NCI-H1092 (cell line): ENCODE results near the gene SNX18.
A peak's percentile ranks its signal among the peaks of the same experiment; 100 is the strongest.
"Not testable (repeated sequence)": the region's sequence is repeated elsewhere in the genome, so short reads cannot be mapped to it uniquely, and the experiment has no call there.

Experiments
- DNase-seq: peaks from one replicate; lab custom pipeline; 2025; lab: John Stamatoyannopoulos, UW

The SNX18 gene, protein sequence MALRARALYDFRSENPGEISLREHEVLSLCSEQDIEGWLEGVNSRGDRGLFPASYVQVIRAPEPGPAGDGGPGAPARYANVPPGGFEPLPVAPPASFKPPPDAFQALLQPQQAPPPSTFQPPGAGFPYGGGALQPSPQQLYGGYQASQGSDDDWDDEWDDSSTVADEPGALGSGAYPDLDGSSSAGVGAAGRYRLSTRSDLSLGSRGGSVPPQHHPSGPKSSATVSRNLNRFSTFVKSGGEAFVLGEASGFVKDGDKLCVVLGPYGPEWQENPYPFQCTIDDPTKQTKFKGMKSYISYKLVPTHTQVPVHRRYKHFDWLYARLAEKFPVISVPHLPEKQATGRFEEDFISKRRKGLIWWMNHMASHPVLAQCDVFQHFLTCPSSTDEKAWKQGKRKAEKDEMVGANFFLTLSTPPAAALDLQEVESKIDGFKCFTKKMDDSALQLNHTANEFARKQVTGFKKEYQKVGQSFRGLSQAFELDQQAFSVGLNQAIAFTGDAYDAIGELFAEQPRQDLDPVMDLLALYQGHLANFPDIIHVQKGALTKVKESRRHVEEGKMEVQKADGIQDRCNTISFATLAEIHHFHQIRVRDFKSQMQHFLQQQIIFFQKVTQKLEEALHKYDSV

DNA sequence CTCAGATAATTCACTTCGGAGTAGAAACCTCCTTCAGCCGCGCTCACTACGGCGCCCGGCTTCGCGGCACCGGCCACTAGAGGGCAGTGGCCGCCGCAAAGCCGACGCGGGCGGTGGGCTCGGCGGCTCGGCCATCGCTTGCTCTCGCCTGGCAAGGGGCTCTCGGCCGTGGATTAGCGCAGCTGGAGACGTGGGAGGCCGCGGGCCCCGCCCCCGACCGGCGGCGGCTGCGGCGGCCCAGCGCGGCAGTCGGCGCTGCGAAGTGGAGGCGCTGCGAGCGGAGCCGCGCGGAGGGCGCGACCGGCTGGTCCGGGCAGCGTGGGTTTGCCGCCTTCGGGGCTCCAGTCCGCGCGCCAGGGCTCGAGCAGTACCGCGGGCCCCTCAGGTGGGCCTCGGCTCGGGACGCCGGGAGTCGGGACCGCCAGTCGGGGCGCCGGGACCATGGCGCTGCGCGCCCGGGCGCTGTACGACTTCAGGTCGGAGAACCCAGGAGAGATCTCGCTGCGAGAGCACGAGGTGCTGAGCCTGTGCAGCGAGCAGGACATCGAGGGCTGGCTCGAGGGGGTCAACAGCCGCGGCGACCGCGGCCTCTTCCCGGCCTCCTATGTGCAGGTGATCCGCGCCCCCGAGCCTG lies at the start of gene SNX18:
Gene SNX18 (plus strand): TSS at position 248 of the 634 bp plus-strand sequence. CDS start 194 bp downstream, at position 442.
- DNase-seq = peak; percentile 72

- DNase-seq = no peak
These were observed 47.9 kb upstream of the SNX18 start for GRCh38 chr5:54469622-54470021.

DNA sequence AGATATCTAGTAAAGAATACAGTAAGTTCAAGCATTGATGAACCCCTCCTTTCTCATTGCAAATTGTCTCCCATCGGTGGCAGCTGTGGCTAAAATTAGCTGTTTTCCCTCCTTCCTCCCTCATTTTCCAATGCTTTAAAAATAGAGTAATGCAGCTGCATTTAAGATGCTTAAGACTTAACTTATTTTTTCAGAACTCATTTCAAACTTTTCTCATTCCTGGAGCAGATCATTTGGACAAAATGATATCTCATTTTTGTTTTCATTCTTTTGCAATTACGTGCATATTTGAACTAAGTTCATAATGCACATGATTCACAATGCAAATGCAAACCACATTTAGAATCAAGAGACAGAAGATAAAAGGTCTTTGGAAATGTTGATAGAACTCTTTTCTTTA lies 47.4 kb upstream of the SNX18 start:
- DNase-seq = no peak

DNA sequence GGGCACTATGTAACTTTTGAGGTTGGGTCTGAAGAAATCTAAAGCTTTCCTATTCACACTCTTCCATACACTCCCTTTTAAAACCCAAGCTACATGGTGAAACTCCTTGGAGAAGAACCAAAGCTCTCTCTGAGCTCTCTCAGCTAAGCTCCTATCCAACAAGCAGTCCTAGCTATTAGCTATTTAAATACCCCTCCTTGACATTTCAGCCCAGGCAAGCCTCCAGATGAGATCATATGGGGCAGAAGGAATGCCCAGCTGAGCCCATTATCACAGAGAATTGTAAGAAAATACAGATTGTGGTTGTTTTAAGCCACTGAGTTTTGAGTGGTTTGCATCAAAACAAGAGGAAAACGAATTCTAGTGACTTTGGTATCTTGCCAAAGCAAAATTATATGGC lies 46.9 kb upstream of the SNX18 start:
- DNase-seq = no peak

DNA sequence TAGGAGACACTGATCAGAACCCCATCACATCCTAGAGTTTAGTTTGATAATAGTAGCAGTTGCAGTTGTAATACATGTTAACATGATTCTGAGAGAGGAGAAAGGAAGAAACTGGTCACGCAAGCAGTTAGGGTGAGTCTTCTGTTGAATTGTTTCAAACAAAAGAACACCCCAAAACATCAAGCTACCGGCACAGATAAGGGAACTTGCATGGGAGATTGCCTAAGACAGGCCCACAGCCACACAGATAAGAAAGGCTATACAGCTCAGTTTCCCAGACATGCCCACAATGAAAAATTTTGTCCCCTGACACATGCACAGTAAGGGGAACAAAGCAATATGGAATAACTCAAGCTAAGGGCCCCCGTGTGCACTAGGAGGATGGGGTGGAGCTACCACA lies 46.2 kb upstream of the SNX18 start:
- no peak for DNase-seq

DNA sequence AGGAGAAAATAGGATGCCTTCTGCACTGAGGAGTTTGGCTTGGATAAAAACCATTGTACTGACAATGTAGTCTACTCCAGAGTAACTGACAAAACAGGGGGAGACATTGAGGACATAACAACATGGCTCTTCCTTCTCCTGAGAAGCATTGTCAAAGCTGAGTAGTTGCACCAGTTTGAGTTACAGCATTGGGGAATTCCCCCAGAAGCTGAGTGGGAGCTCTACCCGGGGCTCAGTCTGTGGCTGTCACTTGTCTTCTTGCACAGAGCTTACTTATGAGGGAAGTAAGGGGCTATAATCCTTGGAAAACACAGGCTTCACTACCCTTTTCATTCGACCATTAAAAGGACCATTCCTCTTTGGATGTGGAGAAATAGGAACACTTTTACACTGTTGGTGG lies 40.9 kb upstream of the SNX18 start:
- DNase-seq = no peak

DNA sequence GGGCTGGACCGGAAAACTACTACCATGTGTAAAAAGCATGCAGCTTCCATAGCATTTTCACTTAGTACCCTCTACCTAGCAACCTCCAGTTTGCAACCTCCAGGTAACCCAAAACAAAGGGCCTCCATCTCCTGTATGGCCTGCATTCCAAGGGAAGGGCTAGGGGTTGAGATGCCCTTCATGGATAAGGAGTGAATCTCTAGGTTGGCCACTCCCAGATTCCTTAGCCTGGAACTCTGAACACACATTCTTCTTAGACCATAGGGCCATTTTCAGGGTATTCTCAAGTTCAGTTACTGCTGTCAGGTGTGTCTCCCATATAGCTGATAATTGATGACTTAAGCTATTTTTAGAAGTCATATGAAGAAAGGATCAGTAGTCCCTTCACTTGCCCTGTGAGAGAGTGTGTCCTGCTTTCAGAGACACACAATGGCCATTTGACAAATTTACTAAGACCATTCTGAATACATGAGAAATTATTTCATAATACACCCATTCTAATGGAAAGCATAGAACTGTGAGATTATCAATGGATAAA lies 39.5 kb upstream of the SNX18 start:
- DNase-seq = no peak

- no peak for DNase-seq
These were observed 37.3 kb upstream of the SNX18 start for GRCh38 chr5:54480296-54480695.

DNA sequence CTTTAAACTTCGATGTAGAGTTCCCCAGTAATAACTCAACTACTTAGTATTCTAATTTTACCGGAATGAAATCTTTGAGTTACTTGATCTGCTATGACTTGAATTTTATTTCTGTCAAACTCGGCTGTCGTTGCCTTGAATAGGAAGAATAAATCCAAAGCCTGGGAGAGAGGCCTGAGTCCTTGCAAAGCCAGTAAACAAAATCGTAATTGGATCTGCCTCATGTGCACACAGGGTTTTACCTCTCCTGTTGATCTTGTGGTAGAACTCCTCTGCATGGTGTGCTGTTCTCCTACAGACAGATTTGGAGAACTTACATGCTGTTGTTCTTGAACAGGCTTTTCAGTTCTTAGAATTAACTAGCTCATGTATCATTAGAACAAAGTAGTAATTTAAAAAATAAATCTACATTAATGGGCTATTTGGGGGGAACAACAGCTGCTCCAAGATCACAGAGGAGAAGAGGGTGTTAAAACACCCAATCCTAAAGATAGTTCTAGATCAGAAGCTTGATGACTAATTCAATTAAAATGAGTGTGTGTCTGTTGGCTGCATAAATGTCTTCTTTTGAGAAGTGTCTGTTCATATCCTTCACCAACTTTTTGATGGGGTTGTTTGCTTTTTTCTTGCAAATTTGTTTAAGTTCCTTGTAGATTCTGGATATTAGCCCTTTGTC lies 33.2 kb upstream of the SNX18 start:
- no peak for DNase-seq

DNA sequence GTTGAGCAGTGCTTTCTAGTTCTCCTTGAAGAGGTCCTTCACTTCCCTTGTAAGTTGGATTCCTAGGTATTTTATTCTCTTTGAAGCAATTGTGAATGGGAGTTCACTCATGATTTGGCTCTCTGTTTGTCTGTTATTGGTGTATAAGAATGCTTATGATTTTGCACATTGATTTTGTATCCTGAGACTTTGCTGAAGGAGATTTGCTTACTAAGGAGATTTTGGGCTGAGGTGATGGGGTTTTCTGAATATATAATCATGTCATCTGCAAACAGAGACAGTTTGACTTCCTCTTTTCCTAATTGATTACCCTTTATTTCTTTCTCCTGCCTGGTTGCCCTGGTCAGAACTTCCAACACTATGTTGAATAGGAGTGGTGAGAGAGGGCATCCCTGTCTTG lies 31.9 kb upstream of the SNX18 start:
- not testable (repeated sequence) for DNase-seq

- not testable (repeated sequence) for DNase-seq
These were observed 27.9 kb upstream of the SNX18 start for GRCh38 chr5:54489648-54489979.

- DNase-seq = no peak
These were observed 26.2 kb upstream of the SNX18 start for GRCh38 chr5:54491326-54491725.

GRCh38 chr5:54492178-54492577 lies 25.4 kb upstream of the SNX18 start:
- no peak for DNase-seq

- no peak for DNase-seq
These were observed 22.5 kb upstream of the SNX18 start for GRCh38 chr5:54495027-54495426.

- no peak for DNase-seq
These were observed 3.3 kb upstream of the SNX18 start for GRCh38 chr5:54514291-54514690.

GRCh38 chr5:54514841-54515432 lies 2.6 kb upstream of the SNX18 start:
- DNase-seq = no peak

DNA sequence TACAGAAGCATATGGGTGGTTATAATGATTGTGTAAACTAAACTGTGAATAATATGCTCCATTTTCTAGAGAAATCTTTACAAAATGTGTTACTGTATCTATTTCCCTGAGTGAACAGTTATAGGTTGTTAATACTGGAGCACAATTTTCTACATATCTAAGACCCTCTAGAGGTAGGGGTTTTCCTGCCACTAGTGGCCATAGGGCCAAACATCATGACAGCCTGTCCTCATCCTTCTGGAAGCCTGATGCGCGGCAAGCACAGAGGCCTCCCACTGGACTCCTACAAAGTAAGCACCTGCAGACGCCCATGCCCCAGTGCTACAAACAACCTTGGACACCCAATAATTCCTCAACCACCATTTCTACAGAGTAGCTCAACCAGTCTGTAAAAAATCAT lies 1.9 kb upstream of the SNX18 start:
- no peak for DNase-seq

DNA sequence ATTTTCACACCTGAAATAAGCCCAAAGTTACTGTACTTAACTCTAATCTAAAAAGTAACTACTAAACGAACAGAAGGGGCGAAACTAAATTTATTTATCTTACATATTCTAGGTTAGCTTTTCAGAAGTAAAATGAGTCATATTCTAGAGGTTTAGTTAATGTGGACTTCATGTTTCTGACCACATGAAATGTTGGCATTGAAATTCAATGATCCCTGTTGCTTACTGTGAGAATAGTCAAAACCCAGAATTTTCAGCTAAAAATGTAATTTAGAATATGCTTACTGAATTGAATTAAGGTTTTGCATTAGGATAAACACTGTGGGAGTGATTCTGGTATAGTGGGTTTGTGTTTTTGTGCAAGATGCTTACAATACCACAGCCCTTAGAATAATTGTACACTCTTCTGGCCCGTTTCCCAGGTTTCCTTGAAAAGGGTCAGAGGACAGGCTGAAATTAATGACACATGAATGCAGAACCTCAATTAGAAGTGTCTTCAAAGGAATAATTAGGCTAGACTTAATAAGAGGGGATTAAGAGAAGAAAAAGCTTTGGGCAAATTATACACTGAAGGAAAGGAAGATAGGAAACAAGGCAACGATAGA lies 1.4 kb upstream of the SNX18 start:
- DNase-seq = no peak

- no peak for DNase-seq
These were observed 416 bp upstream of the SNX18 start for GRCh38 chr5:54517174-54517511.

- no peak for DNase-seq
These were observed 723 bp downstream of the SNX18 start for GRCh38 chr5:54518146-54518817.

GRCh38 chr5:54518818-54519508 lies 1.4 kb downstream of the SNX18 start:
- no peak for DNase-seq
